Endothelial cell of hepatic sinusoid (primary cell): ENCODE measurements around the gene KLK11.
"Not testable (repeated sequence)": the region's sequence is repeated elsewhere in the genome, so short reads cannot be mapped to it uniquely, and the experiment has no call there.

Experiments used
- in situ Hi-C: cut with HindIII; loops from 2 replicates; pipeline ENCODE4 v1.10.0; 2017; ENCODE audit warnings: low sequenced_read_pairs

The KLK11 gene

DNA sequence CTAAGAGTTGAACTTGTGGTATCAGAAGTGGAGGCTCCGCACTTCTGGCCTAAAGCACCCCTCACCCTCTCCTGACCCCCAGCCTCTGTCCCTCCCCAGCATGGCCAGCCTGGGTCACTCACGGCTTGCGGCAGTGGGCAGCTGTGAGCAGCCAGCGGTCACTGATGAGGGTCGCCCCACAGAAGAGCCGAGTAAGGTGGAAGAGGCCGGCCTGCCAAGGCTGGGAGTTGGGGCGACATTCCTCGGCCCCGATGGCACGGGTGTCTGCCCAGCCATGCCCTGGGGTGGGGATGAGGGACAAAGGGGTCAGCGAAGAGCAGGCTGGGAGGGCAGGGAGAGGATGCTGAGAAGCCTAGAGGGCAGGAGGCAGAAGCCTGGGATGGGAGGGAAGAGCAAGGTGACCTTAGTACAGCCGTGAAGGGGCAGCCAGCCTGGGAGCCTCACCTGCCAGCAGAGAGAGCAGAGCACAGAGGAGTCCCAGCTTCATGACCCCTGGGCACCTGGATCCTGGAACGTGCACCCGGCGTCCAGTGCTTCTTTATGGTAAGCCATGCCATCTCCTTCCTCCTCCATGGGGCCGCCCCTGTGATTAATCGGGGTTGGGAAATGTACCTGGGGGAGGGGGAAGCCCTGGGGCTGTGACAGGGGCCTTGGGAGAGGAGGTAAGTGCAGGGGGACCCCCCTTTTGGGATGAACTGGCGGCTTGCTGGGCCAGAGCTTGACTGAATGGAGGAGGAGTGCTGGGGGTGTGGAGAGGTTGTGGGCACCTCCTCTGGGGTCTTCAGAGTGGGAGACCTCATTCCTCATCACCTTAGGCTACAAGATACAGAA lies 17.1 kb downstream of the KLK11 start:
- in situ Hi-C loops = no loop called here

DNA sequence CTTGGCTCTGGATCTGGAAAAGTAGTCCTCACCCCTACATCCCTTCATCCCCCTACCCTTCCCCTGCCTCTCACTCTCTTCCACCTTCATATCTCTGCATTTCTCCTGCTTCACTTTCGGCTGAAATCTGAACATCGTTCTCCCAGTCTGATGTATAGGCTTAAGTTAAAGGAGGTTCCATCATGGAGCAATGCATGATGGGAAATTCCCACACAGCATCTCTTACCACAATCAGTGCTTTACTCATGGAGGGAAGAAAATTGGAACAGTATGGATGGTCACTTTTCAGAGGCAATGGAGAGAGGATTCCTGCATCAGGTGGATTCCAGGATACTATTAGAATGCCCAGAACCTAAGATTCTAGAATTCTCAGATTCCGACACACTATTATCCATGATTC lies 18.9 kb downstream of the KLK11 start:
- in situ Hi-C loops = no loop called here

DNA sequence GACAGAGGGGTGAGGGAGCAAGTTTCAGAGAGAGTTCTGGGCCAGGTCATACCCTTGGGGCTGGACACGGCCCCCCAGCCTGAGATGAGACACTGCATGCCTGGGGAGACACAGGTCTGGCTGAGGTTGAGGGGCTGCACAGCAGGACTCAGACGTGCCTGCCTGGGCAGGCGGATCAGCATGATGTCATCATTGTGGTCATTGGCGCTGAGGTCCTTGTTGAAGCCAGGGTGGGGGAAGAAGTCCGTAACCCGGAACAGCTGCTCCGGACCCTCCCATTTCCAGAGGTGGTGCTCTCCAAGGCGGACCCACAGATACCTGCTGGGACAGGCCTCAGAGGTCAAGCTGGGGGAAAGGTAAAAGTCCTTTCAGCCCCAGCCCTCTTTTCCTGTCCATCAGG lies 20.0 kb downstream of the KLK11 start:
- in situ Hi-C loops = no loop called here

DNA sequence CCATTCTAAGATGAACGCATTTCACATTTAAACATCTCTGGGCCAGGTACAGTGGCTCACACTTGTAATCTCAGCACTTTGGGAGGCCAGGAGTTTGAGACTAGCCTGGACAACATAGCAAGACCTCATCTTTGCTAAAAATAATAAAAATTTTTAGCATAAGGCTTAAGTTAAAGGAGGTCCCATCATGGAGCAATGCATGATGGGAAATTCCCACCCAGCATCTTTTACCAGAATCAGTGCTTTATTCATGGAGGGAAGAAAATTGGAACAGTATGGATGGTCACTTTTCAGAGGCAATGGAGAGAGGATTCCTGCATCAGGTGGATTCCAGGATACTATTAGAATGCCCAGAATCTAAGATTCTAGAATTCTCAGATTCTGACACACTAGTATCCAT lies 21.2 kb downstream of the KLK11 start:
- in situ Hi-C loops = no loop called here

DNA sequence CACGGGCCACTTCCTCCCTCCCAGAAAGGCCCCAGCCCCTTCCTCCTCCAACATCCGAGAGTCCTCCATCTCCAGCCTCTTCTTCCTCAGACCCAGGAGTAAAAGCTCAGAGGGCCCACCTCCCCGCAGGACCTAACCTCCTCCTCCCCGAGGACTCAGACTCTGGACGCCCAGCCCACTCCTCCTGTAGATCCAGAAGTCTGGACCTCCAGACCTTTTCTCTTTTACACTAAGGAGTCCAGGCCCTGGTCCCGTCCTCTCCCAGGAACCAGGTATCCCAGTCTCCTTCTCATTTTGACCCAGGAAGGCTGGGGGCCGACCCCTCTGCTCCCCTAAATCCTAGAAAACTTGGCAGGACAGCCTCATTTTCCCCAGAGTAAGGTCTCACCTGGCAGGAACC lies 23.1 kb downstream of the KLK11 start:
- in situ Hi-C loops = no loop called here

DNA sequence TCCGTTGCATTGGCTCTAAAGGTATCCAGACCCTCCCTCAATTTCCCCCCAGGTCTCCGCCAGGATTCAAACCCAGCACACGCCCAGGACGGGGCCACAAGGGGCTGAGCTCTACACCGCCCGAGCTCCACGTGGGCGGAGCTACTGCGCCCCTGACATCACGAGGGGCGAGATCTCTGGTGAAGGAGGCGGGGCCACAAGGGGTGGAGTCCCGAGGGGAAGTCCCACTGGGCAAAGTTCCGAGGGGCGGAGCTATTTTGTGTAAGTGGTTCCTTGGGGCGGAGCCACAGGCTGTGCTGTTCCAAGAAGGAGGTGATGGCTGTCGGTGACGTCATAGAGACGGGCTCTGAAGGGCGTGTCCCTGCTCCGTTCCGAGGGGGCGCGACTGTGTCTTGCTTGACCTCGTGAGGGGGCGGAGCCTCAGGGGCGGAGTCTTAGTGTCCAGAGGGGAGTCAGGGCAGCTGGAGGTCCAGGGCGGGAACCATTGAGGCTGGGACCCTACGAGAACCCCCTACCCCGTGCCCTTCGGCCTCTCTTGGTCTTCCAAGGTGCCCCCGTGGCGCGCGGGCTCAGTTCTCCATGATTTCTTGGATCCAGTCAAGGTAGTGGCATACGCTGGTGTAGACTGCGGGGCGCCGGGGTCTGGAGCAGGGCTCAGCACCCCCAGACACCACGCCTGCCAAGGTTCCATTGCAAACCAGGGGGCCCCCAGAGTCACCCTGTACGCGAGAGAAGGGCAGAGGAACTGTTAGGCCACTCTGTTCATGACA lies 23.7 kb downstream of the KLK11 start:
- in situ Hi-C loops = no loop called here

DNA sequence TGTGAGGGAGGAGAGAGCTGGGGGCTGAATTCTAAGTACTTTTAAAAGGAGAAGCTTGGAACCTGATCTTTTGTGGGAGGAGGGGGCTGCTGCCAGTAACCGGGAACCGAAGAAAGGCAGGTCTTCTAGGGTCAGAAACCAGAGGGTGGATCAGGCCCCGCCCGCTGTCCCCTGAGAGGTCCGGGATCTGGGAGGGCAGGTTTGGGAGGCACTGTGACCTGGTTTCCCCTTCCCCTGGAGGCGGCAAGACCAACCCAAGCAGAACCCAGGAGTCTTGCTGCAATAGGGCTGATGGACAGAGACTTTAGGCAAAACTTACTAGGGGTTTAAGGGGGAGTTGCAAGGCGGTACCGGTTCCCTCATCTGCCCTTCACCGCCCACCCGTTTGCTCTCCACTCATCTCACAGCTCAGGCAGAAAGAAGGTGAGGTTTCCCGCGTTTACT lies 24.3 kb downstream of the KLK11 start:
- in situ Hi-C loops = no loop called here

DNA sequence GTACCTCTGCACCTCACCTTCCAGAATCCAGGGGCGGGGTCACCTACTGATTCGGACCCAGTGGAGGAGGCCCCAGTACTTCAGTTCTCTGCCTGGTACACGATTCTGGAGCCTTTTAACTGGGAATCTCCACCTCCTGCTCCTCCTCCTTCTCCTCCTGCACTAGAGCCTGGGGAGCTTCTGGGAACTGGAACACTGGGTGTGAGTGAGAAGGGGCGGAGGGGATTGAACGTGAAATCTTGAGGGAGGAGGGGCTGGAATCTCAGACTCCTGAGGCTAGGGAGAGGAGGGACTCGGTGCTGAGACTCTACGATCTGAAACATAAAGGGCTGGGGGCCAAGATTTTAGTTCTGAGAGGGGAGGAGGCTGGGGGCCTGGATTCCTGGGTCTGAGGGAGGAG lies 24.9 kb downstream of the KLK11 start, which contains the start of gene KLK8:
Gene KLK8 (minus strand): TSS at position 90 of the 400 bp plus-strand sequence. CDS start 437 bp downstream, outside the sequence.
- in situ Hi-C loops = no loop called here

DNA sequence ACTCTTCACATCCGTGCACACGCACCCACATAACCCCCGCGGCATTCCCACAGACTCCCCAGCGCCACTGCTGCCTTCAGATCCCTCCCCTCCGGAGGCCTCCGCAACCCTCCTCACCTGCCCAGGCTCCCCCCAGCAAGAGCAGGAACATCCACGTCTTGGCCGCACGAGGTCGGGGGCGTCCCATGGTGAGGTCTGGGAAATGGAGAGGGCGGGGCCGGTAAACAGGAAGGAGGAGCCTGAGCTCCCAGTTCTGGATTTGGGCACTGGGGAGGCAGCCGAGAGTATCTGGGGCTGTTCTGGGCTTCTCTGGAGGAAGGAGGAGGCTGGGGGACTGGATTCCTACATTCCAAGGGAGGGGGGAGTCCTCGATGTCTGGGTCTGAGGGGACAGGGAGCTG lies 25.4 kb downstream of the KLK11 start:
- in situ Hi-C loops = no loop called here

DNA sequence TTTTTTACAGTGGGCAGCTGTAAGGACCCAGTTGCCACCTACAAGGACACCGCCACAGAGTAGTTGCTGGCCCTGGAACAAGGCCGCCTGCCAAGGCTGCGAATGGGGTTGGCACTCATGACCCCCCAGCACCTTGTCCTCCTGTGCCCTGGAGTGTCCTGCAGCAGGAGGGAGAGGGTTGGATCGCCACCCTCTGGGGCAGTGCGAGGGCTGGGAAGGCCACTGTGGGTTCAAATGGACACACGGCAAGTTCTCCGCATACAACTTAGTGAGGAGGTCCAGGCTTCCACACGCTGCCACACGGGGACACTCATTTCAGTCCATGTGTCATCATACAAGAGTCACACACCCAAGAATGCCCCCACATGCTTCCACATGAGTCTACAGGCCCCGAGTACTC lies 26.0 kb downstream of the KLK11 start:
- in situ Hi-C loops = no loop called here

DNA sequence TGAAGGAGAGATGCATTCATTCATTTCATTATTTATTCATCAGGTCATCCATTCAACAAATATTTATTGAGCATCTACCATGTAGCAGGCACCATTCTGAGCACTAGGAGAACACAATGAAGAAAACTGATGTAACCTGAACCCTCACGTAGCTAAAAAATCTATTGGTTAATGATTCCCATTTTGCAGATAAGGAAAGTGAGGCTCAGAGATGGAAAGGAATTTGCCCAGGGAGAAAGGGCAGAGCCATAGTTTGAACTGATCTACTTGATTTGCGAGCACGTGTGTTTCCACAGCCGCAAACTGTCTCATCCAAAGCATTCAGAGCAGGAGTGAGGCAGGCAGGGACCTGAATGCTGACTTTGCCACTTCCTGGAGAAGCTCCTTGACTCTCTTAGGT lies 27.7 kb downstream of the KLK11 start:
- in situ Hi-C loops = no loop called here

DNA sequence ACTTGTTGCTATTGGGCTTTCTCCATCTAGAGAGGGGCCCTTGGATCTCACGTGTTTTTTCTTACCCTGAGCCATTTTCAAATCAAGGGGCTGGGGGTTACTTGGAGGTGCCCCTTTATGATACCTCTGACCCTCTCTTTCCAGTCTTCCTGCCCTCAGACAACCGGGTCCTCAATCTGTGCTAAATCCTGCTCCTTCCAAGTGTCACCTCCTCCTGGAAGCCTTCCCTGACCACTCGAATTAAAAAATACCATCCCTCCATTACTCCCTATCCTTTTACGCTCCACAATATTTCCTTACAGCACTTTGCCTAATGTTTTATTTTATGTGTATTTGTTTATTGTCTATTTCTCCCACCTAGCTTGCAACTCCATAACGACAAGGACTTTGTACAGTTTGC lies 28.4 kb downstream of the KLK11 start:
- in situ Hi-C loops = no loop called here

DNA sequence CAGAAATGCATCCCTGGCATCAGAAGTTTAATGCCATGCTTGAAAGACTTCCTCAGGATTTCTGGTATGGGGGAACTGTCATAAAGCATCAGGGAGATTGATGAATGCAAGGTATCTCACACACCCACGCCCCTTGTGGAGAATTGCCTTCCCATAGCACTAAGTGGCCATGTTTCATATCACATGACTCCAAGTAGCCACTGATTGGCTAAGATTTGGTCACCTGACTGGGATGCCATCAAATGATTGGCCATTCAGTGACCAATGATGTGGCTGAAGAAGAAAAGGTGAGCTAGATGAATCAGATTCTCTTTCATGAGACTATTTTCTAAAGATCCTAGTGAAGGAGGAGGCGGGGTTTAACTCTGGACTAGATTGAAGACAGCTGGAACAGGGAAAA lies 32.3 kb downstream of the KLK11 start:
- in situ Hi-C loops = no loop called here

DNA sequence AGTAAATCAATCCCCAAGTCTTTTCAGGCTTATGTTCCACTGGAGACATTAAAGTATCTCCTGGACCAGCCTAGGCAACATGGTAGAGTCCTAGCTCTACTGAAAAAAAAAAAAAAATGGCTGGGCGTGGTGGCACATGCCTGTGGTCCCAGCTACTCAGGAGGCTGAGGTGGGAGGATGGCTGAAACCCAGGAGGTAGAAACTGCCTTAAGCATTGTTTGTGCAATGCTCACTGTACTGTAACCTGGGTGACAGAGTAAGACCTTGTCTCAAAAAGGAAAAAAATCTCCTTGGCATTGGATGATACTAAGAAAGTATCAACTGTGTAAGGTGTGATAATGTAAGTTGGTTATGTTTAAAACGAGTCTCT lies 33.8 kb downstream of the KLK11 start:
- in situ Hi-C loops = no loop called here

DNA sequence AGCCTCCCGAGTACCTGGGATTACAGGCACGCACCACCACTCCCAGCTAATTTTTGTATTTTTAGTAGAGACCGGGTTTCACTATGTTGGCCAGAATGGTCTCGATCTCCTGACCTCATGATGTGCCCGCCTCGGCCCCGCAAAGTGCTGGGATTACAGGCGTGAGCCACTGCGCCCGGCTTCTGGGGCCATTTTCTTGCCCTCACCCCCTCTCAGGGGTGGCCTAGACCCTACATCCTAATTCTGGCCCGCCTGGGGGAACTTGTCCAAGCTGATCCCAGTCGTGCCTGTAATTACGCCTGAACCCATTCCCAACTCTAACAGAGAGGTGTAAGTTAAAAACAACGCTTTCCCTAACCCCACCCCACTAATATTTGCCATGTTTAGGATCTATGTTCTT lies 42.0 kb downstream of the KLK11 start:
- in situ Hi-C loops = not testable (repeated sequence)

DNA sequence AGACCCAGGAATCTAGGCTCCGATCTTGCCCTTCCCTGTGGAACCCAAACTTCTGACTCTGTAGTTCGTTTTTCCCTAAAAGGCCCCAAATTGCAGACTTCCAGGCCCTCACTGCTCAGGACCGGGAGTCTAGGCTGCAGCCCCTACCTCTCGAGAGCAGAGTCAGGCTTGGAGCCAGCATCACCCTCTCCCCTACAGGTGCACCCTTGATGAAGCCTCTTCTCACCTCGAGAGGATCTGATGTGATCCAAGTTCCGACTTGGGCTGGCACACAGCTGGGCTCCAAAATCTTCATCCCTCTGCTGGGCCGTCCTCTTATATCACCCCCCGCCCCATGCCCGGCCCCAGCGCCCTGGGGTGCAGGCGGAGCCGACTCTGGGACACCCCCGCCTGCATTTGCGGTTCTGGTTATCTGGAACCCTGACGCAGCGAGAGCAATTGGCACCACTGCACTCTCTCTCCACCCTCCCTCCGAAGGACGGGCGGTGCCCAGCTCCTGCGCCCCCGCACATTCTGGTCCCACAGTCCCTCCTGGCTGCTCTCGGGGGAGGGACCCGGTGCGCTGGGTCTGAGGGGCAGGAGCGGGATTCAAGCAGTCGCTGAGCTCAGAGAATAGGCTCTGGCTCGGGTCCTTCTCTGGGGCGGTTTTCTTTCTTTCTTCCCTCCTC lies 42.7 kb downstream of the KLK11 start, which contains the start of gene KLK7:
Gene KLK7 (minus strand): TSS at position 293 of the 668 bp plus-strand sequence. CDS start 1,518 bp downstream, outside the sequence.
- in situ Hi-C loops = no loop called here

DNA sequence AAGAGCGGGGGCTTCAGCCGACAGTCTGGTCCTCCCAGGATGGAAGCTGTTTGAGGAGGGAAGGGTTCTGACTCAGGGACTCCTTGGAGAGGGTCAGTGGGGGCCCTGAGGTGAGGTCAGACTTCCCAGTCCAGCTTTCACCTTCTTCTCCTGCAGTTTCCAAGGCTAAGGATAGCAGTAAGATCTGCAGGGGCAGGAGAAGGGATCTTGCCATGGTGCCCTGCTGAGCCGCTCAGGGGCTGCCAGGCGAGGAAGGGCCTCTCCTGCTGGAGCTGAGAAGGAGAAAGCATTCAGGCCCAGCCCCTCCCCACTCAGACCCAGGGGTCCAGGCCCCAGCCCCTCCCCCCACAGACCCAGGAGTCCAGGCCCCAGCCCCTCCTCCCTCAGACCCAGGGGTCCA lies 44.2 kb downstream of the KLK11 start:
- in situ Hi-C loops = no loop called here

DNA sequence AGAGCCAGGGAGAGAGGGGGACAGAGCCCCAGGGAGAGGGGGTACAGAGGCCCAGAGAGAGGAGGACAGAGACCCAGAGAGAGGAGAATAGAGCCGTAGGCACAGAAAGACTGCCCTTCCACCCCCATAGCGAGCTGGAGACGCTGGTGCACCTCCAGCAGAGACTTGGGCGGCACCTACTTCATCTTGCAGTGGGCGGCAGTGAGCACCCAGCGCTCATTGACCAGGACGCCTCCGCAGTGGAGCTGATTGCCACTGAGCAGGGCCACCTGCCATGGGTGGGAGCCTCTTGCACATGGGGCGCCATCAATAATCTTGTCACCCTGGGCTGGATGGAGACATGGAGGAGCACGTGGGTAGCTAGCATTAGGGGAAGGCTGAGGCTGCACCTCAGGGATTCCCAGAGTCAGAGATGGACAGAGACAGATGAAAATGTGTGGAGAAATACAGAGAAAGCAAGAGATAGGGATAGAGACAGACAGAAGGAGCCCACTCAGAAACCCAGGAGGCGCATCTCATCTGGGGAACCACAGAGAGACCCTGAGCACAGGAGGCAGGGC lies 44.7 kb downstream of the KLK11 start:
- in situ Hi-C loops = no loop called here

DNA sequence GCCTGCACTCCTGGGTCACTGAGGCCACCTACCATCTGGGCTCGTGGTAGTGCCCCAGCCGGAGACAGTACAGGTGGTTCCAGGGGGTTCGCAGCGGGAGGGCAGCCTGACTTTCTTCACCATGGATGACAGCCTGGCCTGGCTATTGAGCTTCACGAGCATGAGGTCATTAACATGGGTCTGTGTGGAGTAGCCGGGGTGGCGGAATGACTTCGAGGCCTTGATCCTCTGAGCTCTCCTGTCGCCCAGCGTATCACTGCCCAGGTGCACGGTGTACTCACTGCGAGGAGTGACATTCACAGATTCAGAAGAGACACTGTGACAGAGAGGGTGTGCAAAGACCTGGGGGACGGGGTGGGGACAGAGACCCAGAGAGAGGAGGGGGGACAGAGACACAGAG lies 46.2 kb downstream of the KLK11 start:
- in situ Hi-C loops = no loop called here

DNA sequence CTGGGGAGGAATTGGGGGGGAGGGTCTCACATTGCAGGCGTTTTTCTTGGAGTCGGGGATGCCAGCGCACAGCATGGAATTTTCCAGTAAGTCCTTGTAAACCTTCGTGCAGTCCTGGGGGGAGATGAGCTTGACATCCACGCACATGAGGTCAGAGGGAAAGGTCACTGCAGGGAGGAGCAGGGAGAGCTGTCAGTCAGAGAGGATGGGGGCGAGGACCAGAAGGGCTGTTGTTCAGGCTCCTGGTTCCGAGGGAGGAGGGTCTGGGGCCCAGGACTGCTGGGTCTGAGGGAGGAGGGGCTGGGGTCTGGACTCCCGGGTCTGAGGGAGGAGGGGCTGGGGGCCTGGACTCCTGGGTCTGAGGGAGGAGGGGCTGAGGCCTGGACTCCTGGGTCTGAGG lies 46.7 kb downstream of the KLK11 start:
- in situ Hi-C loops = no loop called here

DNA sequence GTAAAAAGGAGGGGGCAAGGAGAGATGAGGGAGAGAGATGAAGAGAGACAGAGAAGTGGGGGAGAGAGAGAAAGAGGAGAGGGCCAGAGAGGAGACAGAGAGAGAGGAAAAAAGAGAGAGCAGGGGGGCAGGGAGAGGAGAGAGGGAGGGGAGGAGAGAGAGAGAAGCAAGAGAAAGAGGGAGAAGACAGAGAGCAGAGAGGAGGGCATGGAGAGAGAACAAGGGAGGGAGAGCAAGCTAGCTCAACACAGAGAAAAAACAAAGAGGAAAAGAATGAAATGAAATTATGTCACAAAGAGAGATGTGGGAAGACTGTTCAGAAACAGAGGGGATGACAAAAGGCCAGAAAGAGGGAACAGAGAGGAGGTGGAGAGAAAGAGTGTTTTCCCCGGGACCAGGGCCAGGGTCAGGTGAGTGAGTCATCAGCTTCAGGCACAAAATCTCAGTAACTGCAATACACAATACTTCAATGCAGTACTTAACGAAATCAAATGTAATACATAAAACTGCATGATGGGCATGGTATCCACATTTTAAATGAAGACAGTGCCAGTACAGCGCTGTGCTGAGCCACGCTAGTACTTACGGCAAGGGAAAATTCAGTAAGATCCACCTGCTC lies 47.5 kb downstream of the KLK11 start:
- in situ Hi-C loops = no loop called here
